HCT116 (cell line): ENCODE measurements around the gene WIPF3. TPM values are rescaled to one million over a fixed set of nuclear protein-coding genes. Genes with fewer than 3 reads are reported as not detected.
"Not testable (repeated sequence)": the region's sequence is repeated elsewhere in the genome, so short reads cannot be mapped to it uniquely, and the experiment has no call there.

Experiments used
- ATAC-seq: fragments of 200-7000 bp; cut with Tn5 transposase; 2 replicates; pipeline ENCODE4 v1.9.1; 2020; ENCODE audit warnings: mild to moderate bottlenecking, moderate library complexity
- BruUV-seq: library from RNA; stranded (reverse); fragments of 400-500 nt; replicated peaks from 2 replicates; lab custom pipeline; 2021; lab: Mats Ljungman, UMichigan
- CTCF ChIA-PET: fragments of 300-600 bp; sonication (Branson Sonifier 250); formaldehyde crosslinking; loops from one replicate; lab custom pipeline; 2021; ENCODE audit warnings: antibody characterized with exemption; lab: Charles Lee
- POLR2A ChIA-PET: fragments of 300-600, 350-600 bp; sonication (Branson Sonifier 250); formaldehyde crosslinking; loops from one replicate; lab custom pipeline; 2021; ENCODE audit warnings: antibody characterized with exemption; lab: Charles Lee
- RAD21 ChIA-PET, 2 experiments: fragments of 300-600 bp; sonication (Branson Sonifier 250); formaldehyde crosslinking; loops; one replicate each; lab custom pipeline; 2023; ENCODE audit warnings: low total read pairs in 2 of 2; ENCODE audit not compliant: uncharacterized antibody in 2 of 2, unreplicated experiment in 2 of 2, low non-redundant PET in 1 of 2; lab: Charles Lee
- DNase-seq: peaks from one replicate; pipeline ENCODE4 v3.0.0-alpha.2; 2010; ENCODE audit warnings: low read depth, low spot score
- H2AFZ ChIP-seq: fragments of 200-600 bp; shearing (Covaris generic), sonication (generic); 2 replicates; pipeline ENCODE4 v1.6.1; 2017; ENCODE audit warnings: low read depth, mixed run types, mixed read lengths, antibody characterized with exemption, low read length; ENCODE audit not compliant: poor library complexity, severe bottlenecking
- H3K27ac ChIP-seq: 2 replicates; pipeline ENCODE4 v1.5.1; 2012; ENCODE audit warnings: low read depth, low read length
- H3K27me3 ChIP-seq: fragments of 200-600 bp; sonication (generic); 2 replicates; pipeline ENCODE4 v1.6.1; 2016; ENCODE audit warnings: mixed run types, low read length, mixed read lengths; ENCODE audit not compliant: insufficient read depth
- H3K36me3 ChIP-seq, 2 experiments: fragments of 200-500 bp in 1 of 2; fragments of 200-600 bp in 1 of 2; sonication (Bioruptor generic) in 1 of 2; sonication (generic) in 1 of 2; 2 replicates each; pipeline versions ENCODE4 v1.5.1 to v1.6.1; 2014 to 2016; ENCODE audit warnings: low read length in 2 of 2, inconsistent platforms in 1 of 2, mixed read lengths in 1 of 2, mixed run types in 1 of 2; ENCODE audit not compliant: insufficient read depth in 2 of 2, control insufficient read depth in 1 of 2
- H3K4me1 ChIP-seq, 2 experiments: fragments of 200-600 bp in 1 of 2; sonication (generic) in 1 of 2; 2 replicates each; pipeline versions ENCODE4 v1.5.1 to v1.6.1; 2012 to 2017; ENCODE audit warnings: low read length in 2 of 2, inconsistent platforms in 1 of 2, mild to moderate bottlenecking in 1 of 2, mixed read lengths in 1 of 2, mixed run types in 1 of 2, moderate library complexity in 1 of 2; ENCODE audit not compliant: insufficient read depth in 2 of 2, control insufficient read depth in 1 of 2
- H3K4me2 ChIP-seq: fragments of 200-600 bp; sonication (generic); 2 replicates; pipeline ENCODE4 v1.6.1; 2017; ENCODE audit warnings: mixed run types, low read length, mixed read lengths
- H3K4me3 ChIP-seq, 2 experiments: fragments of 200-600 bp in 1 of 2; sonication (generic) in 1 of 2; replicated peaks in 1 of 2; 2 replicates each; pipeline ENCODE4 v1.5.1; 2011 to 2016; ENCODE audit warnings: low read length in 2 of 2, control low read depth in 1 of 2, low read depth in 1 of 2, mild to moderate bottlenecking in 1 of 2, mixed read lengths in 1 of 2, mixed run types in 1 of 2
- H3K79me2 ChIP-seq: fragments of 200-600 bp; sonication (generic); 2 replicates; pipeline ENCODE4 v1.6.1; 2017; ENCODE audit warnings: mild to moderate bottlenecking, mixed run types, low read length, moderate library complexity, mixed read lengths; ENCODE audit not compliant: insufficient read depth
- H3K9ac ChIP-seq: fragments of 200-600 bp; sonication (generic); 2 replicates; pipeline ENCODE4 v1.6.1; 2016; ENCODE audit warnings: low read length, mixed read lengths
- H3K9me2 ChIP-seq: fragments of 200-600 bp; sonication (generic), shearing (Covaris generic); 2 replicates; pipeline ENCODE4 v1.6.1; 2017; ENCODE audit warnings: mixed run types, mild to moderate bottlenecking, moderate library complexity; ENCODE audit not compliant: insufficient read depth
- H3K9me3 ChIP-seq, 2 experiments: fragments of 200-500 bp in 1 of 2; fragments of 200-600 bp in 1 of 2; sonication (Bioruptor generic) in 1 of 2; sonication (generic) in 1 of 2; 2 replicates each; pipeline ENCODE4 v1.6.1; 2014 to 2017; ENCODE audit warnings: low read length in 2 of 2, mixed read lengths in 2 of 2, inconsistent platforms in 1 of 2, low read depth in 1 of 2, mild to moderate bottlenecking in 1 of 2, mixed run types in 1 of 2, moderate library complexity in 1 of 2; ENCODE audit not compliant: control insufficient read depth in 1 of 2, insufficient read depth in 1 of 2
- H4K20me1 ChIP-seq: fragments of 200-600 bp; sonication (generic), shearing (Covaris generic); 2 replicates; pipeline ENCODE4 v1.6.1; 2017; ENCODE audit warnings: mixed run types, mild to moderate bottlenecking, moderate library complexity; ENCODE audit not compliant: insufficient read depth
- ELF1 ChIP-seq: IDR thresholded peaks from 2 replicates; pipeline ENCODE4 v1.6.1; 2012; ENCODE audit warnings: low read depth, borderline replicate concordance
- RAD21 ChIP-seq: IDR thresholded peaks from 2 replicates; pipeline ENCODE4 v1.6.1; 2012; ENCODE audit warnings: low read depth, mild to moderate bottlenecking
- ZBTB33 ChIP-seq: IDR thresholded peaks from 2 replicates; pipeline ENCODE4 v1.6.1; 2011; ENCODE audit warnings: mild to moderate bottlenecking, low read length, moderate library complexity; ENCODE audit not compliant: insufficient replicate concordance; ENCODE audit errors: extremely low read depth
- intact Hi-C: fragments of 100-400 bp; cut with micrococcal nuclease; formaldehyde crosslinking; loops from 2 replicates; pipeline ENCODE4 v1.10.0; 2022
- total RNA-seq: library from RNA; stranded (reverse); gene quantifications from one replicate; pipeline ENCODE4 v1.2.1, GENCODE V29; 2021; ENCODE audit not compliant: unreplicated experiment

The WIPF3 gene
- total RNA-seq, 1 experiment from 2014 or later: 8.6 TPM

GRCh38 chr7:29957521-29958310, 151.4 kb downstream of the WIPF3 start:
- DNase-seq: no peak
- H3K9me3 ChIP-seq: no peaks in the 10 kb centered on the region
- peaks cover 7 to 18% of the 10 kb centered on the region in 2 experiments; a peak in 3 of 4 replicates for H3K36me3 ChIP-seq
- POLR2A ChIA-PET: no interaction called here
- no peak overlapping the region for H3K27ac ChIP-seq
- no peaks in the 10 kb centered on the region for H3K27me3 ChIP-seq
- H3K9me2 ChIP-seq: no peaks in the 10 kb centered on the region
- no peak for TF ChIP-seq RAD21
- no peak for TF ChIP-seq ZBTB33
- TF ChIP-seq, all 23 proteins: peak for 0
- no TSS peak for BruUV-seq
- ATAC-seq: no peak
- Histone ChIP-seq H2AFZ (no peak overlapping the region), H3K9ac (no peak overlapping the region), H3K4me3 (no peak overlapping the region), H3K4me1 (no peaks in the 10 kb centered on the region), H3K4me2 (no peak overlapping the region), H4K20me1 (no peaks in the 10 kb centered on the region), H3K79me2 (peaks cover 16% of the 10 kb centered on the region; the same call in 1 of the 2 replicates)
- intact Hi-C loops: no loop called here
- RAD21 ChIA-PET: no interaction called here
- CTCF ChIA-PET: no interaction called here

GRCh38 chr7:29958667-29959358, 152.5 kb downstream of the WIPF3 start:
- peaks cover 16% of the 10 kb centered on the region; the same call in 1 of the 2 replicates for H3K79me2 ChIP-seq
- TF ChIP-seq ELF1: no peak
- RAD21 ChIA-PET: no interaction called here
- no peak overlapping the region for H3K4me2 ChIP-seq
- H3K27ac ChIP-seq: no peak overlapping the region
- H3K9me3 ChIP-seq: no peaks in the 10 kb centered on the region
- intact Hi-C loops: no loop called here
- no peak overlapping the region for H3K9ac ChIP-seq
- H2AFZ ChIP-seq: no peak overlapping the region
- POLR2A ChIA-PET: no interaction called here
- no peaks in the 10 kb centered on the region for H4K20me1 ChIP-seq
- H3K9me2 ChIP-seq: no peaks in the 10 kb centered on the region
- H3K4me3 ChIP-seq: no peak overlapping the region
- DNase-seq (no peak), ATAC-seq (no peak)
- CTCF ChIA-PET: no interaction called here
- H3K36me3 ChIP-seq: peaks cover 7 to 11% of the 10 kb centered on the region in 2 experiments; a peak in 3 of 4 replicates
- no TSS peak for BruUV-seq
- no peaks in the 10 kb centered on the region for H3K27me3 ChIP-seq
- H3K4me1 ChIP-seq: no peaks in the 10 kb centered on the region

DNA sequence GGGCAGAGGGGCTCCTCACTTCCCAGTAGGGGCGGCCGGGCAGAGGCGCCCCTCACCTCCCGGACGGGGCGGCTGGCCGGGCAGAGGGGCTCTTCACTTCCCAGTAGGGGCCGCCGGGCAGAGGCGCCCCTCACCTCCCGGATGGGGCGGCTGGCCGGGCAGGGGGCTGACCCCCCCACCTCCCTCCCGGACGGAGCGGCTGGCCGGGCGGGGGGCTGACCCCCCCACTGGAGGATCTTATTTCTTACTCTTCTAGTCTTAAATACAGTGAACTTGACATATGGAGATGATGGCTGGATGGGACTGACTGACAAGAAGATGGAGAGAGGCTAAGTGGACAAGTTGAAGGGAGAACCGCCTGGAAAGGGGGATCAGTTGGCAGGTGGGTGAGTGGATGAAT, 155.3 kb downstream of the WIPF3 start:
- H3K36me3 ChIP-seq, H3K9ac ChIP-seq, RAD21 ChIA-PET, H2AFZ ChIP-seq, ATAC-seq, CTCF ChIA-PET, intact Hi-C loops, H3K4me3 ChIP-seq, H3K9me3 ChIP-seq, POLR2A ChIA-PET, H3K9me2 ChIP-seq, H3K4me1 ChIP-seq, H3K27me3 ChIP-seq, H4K20me1 ChIP-seq, BruUV-seq, DNase-seq, H3K27ac ChIP-seq, H3K4me2 ChIP-seq: not testable (repeated sequence)
- H3K79me2 ChIP-seq: peaks cover 13% of the 10 kb centered on the region; the same call in 1 of the 2 replicates
